ENCODE data around the gene TNP1. TPM values are rescaled to one million over a fixed set of nuclear protein-coding genes. Genes with fewer than 3 reads are reported as not detected.

TNP1 gene, protein sequence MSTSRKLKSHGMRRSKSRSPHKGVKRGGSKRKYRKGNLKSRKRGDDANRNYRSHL
- total RNA-seq = not detected in 2 replicates

DNA sequence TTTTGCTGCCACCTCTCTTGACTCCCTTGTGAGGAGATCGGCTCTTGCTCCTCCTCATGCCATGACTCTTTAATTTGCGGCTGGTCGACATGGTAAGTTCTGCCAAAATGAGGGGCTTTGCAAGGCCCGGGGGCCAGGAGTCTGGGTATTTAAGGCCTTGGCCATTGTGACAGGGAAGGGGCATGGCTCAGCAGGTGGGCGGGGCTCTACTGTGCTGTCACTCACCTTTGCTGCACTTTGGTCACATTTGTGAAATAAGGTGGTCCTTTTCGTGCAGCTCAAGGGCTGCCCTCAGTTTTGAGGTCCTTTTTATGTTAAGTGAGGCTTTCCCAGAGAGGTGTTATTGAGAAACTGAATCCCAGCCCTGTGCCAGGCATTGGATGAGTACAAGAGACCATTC is at the start of gene TNP1:
Gene TNP1 (minus strand): TSS at position 121 of the 400 bp plus-strand sequence. CDS start 30 bp downstream, at position 91.
- no peak for DNase-seq

DNA sequence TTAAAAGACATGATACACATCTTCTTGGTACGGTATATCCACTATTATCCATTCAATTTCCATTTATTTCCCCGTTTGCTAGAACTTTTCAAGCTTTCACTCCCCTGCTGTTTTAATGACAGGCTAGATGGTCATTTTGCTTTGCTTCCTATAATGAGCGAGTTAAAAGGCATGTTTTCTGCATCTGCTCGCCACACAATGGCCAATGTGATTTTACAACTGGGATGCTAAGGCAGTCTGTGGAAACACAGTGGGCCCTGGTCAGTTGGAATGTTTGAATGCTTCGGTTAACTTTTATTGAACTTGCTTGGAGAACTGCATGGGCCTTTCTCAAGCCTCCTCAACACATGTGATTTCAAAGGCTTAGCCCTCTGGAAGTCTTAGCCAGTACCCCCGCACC is 48.4 kb upstream of the TNP1 start:
- no peak for DNase-seq

DNA sequence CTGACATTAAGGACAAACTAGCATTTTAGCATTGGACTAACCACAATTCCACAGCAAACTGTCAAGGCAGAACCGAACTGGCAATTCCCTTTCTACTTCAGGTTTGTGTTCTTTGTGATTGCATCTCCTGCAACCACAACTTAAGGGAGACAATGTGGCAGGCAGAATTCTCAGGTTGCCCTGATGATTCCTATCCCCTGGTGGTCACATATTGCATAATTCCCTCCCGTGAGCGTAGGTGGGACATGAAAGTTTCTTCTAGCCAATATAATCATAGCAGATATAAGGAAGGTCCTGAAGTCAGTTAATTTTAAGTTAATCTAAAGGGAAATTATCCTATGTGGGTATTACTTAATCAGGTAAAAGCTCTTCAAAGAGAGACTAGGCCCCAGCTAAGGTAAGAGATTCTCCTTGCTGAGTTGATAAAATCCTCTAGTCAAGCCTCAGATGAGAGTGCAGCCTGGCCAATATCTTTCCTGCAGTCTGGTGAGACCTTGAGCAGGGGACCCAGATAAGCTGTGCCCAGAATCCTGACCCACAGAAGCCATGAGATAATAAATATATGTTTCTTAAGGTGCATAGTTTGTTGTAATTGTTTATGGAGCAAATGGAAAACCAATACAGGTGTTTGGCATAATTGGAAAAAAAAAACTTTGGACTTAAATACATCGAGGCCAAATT is 45.9 kb upstream of the TNP1 start:
- no peak for DNase-seq

DNA sequence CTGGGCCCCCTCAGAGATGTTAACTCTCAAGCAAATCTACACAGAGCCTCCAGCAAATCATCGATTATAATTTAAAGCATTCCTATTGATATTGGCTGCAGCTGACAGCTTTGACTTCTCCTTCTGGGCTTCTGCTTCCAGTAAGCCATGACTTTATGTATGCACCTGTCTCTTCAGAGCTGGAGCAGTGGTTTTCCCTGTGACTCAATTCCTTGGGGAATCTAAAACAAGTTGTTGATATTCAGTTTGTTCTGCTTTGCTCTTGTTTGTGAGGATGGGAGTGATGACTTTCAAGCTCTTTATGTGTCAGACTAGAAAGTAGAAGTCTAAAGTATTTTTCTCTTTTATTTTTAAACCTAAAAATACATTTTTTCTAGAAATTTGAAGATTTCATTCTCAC is 45.1 kb upstream of the TNP1 start:
- no peak for DNase-seq

DNA sequence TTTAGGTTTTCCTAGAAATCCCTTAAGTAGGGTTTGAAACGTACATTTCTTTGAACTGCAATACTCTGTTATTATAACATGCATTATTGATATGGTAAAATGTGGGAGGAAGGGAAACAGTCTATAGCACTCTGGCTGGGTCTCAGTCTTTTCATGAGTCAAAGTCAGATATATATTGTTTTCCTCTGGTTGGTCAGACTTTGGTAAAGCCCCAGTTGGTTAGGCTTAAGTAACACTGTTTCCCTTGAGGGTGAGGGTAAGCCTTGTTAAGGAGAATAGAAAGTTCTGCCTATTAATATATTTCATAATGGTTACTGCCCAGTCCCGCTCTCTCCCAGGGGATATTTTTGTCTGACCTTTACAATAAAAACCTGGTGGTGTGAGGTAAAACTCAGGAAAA is 44.7 kb upstream of the TNP1 start:
- DNase-seq = no peak

DNA sequence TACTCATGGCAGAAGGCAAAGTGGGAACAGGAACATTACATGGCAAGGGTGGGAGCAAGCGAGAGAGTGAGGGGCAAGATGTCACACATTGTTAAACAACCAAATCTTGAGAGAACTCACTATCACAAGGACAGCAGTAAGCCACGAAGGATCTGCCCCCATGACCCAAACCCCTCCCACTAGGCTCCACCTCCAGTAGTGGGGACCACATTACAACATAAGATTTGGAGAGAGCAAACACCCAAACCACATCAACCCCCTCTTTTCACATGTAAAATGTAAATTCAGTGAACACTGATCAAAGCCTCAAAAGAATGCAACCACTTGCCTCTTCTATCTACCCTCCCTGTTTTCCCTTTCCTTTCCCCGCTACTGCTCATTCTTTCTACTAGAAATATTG is 43.6 kb upstream of the TNP1 start:
- no peak for DNase-seq

DNA sequence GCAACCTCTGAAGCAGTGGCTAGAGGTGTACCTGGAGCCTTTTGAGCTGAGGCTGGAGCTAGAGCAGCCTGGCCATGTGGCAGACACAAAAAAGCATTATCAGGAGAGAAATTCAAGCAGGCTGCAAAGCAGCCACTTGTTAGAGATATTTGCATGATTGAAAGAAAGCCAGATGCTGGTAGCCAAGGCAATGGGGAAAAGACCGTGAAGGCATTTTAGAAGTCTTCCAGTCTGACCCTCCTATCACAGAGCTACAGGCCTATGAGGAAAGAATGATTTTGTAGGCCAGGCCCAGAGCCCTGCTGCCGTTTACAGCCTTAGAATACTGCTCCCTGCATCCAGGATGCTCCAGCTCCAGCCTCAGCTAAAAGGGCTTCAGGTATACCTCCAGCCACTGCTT is 41.4 kb upstream of the TNP1 start:
- no peak for DNase-seq

DNA sequence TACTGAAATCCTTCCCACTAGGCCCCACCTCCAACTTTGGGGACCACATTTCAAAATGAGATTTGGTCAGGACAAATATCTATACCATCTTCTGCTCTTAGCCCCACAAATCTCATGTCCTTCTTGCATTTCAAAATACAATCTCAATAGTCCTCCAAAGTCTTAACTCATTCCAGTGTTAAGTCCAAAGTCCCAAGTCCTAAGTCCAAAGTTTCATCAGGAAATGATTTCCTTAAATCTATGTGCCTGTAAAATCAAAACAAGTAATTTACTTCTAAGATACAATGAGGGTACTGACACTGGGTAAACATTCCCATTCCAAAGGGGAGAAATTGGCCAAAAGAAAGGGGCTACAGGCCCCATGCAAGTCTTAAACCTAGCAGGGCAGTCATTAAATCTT is 40.5 kb upstream of the TNP1 start:
- DNase-seq = no peak

DNA sequence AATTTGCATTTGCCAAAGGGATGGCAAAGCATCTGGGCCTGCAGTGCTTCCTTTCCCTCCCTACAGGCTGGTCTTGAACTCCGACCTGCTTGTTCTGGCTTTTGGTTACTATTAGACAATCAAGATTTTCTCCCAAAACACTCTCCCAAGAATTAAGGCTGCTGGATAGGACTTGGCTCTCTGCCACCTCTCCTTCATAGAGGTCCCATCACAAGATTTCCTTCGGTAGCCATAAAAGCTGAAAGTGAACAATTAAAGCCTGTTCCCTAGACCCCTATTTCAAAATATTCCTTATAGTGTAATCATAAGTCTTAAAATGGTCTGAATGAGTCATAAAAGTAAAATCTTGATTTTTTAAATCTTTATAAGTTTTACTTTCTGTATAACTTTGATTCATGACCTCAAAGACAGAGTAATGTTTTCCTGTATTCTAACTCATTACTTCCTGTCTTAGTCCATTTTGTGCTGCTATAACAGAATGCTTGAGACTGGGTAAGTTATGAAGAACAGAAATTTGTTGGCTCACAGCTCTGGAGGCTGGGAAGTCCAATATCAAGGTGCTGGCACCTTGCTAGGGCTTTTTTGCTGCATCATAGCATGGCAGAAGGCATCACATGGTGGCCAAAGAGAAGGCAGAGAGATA is 37.8 kb upstream of the TNP1 start:
- DNase-seq = no peak

DNA sequence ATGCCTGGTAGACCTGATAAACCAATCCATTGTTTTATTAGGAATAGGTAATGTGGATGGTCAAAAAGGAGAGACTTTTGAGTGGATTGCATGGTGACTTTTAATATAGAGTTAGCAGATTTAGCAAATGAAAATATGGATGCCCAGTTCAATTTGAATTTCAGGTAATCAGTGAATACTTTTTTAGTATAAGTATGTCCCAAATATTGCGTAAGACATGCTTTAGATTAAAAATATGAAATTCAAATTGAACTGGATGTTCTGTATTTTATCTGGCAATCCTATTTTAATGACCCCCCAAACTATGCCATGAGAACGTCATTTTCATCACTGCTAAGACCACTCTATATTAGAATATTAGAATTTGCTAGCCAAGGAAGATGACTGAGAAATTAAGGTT is 30.3 kb upstream of the TNP1 start:
- no peak for DNase-seq

DNA sequence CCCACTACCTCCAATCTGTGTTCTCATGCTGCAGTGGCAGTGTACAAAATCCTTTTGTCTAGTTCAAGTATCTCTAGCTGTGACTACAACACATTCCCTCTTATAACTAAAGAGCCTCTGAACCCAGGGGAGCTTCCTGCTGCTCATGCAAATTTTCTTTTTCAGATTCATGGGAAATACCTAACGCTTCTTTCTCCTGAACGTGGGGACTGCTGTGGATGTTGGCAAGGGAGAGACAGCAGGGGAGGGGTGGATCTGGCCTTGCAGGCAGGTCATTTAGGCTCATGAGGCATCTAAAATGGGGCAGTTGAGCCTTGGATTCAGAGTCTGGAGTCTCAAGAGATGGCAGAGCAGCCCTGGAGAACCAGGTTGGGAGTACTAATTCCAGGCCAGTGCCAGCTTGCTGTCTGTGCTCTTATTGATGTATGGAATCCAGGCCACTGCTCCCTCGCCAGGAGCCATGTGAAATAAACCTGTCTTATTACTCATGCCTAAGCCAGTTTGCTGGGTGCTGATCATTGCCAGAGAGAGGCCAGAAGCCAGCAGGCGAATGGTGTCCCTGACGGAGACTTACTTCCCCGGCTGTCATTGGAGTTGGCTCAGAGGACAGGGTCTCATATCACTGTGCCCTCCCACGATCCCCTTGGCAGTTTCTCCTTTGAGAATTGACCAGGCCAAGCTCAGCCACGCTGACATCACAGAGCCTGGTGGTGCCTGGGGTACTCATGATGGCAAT is 29.2 kb upstream of the TNP1 start:
- no peak for DNase-seq

DNA sequence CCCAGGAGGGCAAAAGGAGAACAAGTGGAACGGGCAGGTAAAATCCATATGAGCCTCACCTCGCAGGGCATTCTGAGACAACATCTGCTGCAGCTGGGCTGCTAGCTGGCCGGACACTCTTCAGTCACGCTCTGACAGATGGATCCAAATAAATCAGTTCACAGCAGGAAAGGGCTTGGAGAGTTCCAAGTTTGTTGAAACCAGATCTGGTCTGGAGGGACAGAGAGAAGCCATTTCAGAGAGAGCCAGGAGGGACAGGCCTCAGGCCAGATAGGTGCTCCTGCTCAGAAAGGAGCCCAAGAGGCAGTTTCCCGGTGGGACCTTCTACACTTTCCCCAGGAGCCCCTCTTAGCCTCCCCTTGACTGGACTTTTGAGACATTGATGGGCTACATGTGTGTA is 28.2 kb upstream of the TNP1 start:
- DNase-seq = no peak

DNA sequence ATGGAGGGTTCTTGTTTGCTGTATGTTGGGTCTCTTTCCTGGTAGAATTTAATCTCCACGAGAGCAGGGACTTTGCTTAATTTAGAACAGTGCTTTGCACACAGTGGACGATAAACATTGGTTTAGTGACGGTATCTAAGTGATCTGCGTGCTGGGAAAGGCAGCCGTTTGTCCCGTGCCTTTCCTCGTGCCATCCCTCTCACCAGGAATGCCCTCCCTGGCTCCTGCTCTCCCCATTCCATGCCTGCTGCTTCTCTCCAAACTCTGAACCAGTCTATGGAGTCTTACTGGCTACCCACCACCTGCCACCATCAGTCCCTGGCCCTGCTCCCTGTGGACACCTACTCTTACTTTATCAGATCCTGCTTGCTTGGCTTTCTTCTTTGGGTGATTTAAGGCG is 27.3 kb upstream of the TNP1 start:
- no peak for DNase-seq

DNA sequence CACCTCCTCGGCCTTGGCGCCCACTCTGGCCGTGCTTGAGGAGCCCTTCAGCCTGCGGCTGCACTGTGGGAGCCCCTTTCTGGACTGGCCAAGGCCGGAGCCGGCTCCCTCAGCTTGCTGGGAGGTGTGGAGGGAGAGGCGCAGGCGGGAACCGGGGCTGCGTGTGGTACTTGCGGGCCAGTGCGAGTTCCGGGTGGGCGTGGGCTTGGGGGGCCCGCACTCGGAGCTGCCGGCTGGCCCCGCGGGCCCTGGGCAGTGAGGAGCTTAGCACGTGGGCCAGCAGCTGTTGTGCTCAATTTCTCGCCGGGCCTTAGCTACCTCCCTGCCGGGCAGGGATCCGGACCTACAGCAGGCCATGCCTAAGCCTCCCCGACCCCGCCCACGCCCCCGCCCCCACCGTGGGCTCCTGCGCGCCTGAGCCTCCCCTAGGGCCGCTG is 25.3 kb upstream of the TNP1 start:
- no peak for DNase-seq

DNA sequence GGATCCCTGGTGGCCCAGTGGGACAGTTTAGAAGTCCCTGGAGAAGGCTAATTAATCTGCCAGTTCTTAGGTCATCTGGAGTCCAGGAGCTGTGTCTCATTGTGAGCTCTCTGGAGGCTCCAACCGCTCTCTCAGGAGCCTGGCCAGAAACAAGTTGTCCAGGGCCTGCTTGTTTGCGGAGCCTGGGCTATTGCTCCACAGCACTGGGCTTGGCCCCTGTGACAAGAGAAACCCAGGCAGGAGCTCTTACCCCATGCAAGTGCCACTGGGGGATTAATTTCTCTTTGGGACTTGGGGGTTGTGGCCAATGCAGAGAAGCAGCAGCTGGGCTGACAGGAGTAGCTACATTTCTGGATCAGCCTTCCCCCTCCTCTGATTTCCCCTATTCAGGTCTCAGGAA is 24.5 kb upstream of the TNP1 start:
- no peak for DNase-seq

DNA sequence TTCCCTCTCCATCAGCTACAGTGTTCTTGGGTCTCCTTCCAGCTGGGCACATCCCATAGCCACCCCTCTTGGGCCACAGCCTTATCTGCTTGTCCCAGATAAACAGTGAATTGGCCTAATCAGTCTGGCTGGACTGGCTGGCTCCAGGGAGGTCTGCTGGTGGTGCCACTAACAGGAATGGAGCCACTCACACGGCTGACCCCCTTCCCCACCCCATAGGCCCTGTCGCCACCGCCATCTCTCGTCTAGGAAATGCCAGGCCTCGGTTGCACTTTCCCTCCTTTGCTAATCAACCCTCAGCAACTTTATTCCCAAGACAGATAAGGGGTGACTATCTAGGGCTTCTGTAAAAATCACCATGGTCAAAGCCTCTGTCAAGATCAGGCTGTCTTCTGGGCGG is 23.0 kb upstream of the TNP1 start:
- DNase-seq = no peak

DNA sequence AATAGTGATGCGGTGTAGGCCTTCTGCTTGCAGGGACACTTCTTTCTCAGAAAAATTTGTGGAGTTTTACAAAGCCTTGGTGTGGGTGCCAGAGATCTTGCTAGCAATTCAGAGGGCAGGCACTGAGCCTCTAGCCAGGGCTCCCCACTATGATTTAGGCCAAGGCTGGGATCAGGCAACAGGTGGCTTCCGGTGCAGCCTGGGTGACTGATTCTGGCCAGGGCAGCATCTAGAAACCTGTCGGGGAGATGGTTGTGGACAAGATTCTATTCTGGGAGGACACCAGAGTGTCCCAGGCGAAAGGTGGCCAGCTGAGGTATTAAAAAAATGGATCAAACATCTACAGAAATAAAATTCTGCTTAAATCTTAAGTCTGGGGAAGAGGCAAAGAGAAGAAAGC is 21.5 kb upstream of the TNP1 start:
- no peak for DNase-seq

DNA sequence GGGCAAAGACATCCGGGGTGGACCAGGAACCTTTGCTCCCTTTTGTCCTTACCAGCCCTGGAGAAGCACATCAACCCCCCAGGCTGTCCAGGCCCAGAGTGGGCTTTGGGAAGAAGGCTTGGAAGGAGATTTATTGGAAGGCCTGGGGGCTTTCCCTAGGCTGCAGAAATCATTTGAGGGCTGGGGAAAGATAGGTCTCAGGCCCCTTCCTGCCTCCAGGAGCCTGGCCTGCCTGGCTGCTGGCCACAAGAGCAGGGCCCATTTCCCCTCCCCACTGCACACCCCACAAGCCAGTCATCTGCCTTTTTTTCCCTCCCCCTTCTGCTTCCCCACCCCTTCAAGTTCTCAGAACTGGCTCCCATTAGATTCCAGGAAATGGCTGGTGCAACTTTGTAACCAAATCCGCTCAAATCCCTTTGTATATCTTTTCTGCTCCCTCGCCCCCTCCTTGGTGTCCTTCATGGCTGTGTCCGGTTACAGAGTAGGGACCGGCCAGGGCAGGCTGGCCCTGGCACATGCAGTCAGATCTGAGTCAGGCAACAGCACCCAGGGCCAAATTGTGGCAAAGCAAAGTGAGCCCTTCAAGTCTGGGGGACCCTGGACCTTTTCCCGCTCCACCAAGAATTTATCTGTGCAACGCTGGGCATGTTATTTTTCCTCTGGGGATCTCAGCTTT is 20.8 kb upstream of the TNP1 start:
- no peak for DNase-seq

DNA sequence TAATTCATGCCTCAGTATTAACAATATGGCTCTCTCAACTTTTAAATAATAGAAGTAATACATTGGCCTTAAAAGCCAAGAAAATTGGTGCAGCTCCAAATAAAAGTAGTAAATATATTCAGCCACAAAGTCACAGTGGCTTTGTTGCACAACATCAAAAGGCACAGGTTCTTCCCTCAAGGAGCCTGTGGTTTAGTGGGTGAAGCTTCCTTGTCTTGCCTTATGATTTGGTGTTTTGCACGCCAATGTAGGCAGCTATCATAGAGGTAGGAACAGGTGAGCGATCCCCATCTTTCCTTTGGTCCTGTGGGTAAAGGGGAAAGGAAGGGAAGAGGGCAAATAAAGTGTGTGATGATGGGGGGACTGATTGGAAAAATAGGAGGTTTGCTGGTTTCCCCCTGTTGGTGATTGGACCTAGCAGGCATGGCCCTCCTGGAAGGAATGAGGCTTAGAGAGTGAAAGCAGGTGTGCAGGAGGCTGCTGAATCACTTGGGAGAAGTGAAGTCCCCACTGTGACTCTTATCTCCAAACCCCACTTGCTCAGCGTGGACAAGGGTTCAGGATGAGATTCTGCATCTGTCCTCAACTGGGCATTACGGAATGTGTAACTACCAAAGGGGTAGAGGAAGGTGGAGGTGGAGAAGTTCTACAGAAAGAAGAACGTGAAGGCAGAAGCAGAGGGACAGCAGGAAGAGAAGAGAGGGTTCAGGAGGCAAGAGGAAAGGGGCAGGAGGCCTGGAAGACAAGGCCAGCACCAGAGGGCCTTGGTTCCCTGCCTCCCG is 20.1 kb upstream of the TNP1 start:
- no peak for DNase-seq

DNA sequence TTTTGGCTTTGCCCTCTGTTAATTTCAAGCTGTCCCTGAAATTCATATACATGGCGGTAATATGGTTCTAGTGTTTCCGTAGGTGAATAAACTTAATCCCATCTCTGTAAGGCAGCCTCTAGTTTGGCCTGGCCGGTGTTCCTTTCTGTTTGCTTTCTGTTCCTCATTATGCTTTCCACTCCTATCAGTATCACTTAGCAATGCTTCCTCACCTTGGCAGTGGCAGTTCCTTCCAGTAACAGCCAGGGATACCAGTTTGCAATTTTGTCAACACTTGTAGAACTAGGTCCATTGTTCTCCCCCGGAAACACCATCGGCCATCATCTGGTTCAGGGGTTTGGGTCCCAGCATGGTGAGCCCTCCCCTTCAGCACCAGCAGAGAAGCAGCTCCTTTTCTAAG is 18.2 kb upstream of the TNP1 start:
- no peak for DNase-seq

DNA sequence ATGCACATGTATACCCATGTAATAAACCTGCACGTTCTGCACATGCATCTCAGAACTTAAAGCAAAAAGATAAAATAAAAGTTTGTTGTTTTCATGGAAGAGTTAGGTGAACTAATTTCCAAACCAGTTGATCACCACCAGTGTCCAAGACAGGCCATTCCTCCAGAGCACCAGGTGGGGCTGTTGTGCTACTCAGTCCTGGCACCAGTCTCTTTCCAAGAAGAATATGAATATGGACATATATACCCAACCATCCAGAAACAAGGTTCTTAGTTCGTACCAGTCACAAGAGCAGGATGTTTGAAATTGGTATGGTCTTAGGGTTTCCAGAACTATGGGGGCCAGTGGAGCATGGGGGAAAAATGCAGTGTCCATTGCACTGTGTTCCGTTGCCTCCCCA is 17.2 kb upstream of the TNP1 start:
- DNase-seq = peak; percentile 2

DNA sequence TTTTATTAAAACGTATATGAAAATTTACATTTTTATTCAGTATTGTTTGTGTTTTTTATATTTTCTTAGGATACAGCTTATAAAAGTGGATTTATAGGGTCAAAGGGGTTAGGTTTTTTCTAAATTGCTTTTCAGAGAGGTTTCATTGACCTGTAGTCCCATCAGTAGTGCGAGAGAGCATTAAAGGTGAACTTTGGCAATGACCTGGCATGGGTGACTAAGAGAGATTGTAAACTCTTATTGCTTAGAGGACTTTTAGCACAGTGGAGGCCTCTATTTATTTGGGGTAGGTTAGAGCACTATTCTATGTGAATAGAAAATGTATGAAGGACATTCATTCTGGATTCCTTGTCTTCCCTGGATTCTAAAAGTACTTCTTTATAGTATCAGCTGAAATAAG is 16.0 kb upstream of the TNP1 start:
- DNase-seq = no peak

DNA sequence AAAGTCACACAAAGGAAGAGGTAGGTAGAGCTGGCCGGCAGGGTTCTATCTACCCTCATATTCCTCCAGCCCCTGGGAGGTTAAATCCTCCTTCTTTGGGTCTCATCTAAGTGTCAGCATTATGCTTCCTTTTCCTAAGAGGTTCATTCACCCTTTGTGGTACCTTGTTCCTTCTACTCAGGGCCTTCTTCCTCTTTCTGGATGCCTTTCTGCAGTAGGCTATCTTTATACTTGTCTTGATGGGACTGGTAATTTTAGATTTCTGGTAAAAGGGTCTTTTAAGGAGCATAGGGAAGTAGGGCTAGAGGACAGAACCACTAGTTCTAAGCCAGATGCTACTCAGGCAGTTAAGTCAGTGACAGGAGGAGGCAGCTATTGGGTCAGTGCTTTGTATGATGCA is 13.7 kb upstream of the TNP1 start:
- DNase-seq = no peak
